ENCODE measurements around the gene MFAP3L. TPM values are rescaled to one million over a fixed set of nuclear protein-coding genes. Genes with fewer than 3 reads are reported as not detected.

Gene MFAP3L
- total RNA-seq, 6 experiments from 2014 or later: 0.94 to 6.4 (median 2.1) TPM

GRCh38 chr4:169976951-169977350 is 49.2 kb downstream of the MFAP3L start:
- Mint-ChIP-seq H3K27me3 (ENCODE audit: insufficient read depth) (peaks cover 2% of the 10 kb centered on the region; the same call in 1 of the 2 replicates), H3K4me1 (ENCODE audit: low read depth) (peaks cover 39% of the 10 kb centered on the region), H3K27ac (no peak overlapping the region), H3K4me3 (no peak overlapping the region), H3K9me3 (no peaks in the 10 kb centered on the region), H3K36me3 (ENCODE audit: low read depth) (peaks cover 5% of the 10 kb centered on the region; the same call in 1 of the 2 replicates)
- no peak for DNase-seq
- TF ChIP-seq CTCF (IDR thresholded peaks at IDR 0.05): no peak

- H3K27ac Mint-ChIP-seq: peak overlapping the region; percentile 72
- no peak for DNase-seq
- peak overlapping the region; percentile 64 for H3K4me3 Mint-ChIP-seq
- H3K4me1 Mint-ChIP-seq (ENCODE audit: low read depth): peaks cover 47% of the 10 kb centered on the region
- H3K36me3 Mint-ChIP-seq (ENCODE audit: low read depth): peaks cover 5% of the 10 kb centered on the region; the same call in 1 of the 2 replicates
- H3K27me3 Mint-ChIP-seq (ENCODE audit: insufficient read depth): peaks cover 2% of the 10 kb centered on the region; the same call in 1 of the 2 replicates
- TF ChIP-seq CTCF (IDR thresholded peaks at IDR 0.05): no peak
- no peaks in the 10 kb centered on the region for H3K9me3 Mint-ChIP-seq
These were observed 50.1 kb downstream of the MFAP3L start for GRCh38 chr4:169975838-169976796.

- Mint-ChIP-seq H3K9me3 (no peaks in the 10 kb centered on the region), H3K27ac (peak overlapping the region; percentile 72), H3K4me3 (peak overlapping the region; percentile 64), H3K4me1 (ENCODE audit: low read depth) (peaks cover 56% of the 10 kb centered on the region), H3K36me3 (ENCODE audit: low read depth) (peaks cover 5% of the 10 kb centered on the region; the same call in 1 of the 2 replicates), H3K27me3 (ENCODE audit: insufficient read depth) (no peaks in the 10 kb centered on the region; the same call in 1 of the 2 replicates)
- TF ChIP-seq CTCF (IDR thresholded peaks at IDR 0.05): no peak
- DNase-seq: peak; percentile 64
These were observed 50.9 kb downstream of the MFAP3L start for GRCh38 chr4:169975131-169975837.

GRCh38 chr4:169971456-169972015 is 54.7 kb downstream of the MFAP3L start:
- Mint-ChIP-seq H3K27me3 (ENCODE audit: insufficient read depth) (no peaks in the 10 kb centered on the region; the same call in 1 of the 2 replicates), H3K4me1 (ENCODE audit: low read depth) (peaks cover 71% of the 10 kb centered on the region), H3K36me3 (ENCODE audit: low read depth) (peaks cover 5% of the 10 kb centered on the region; the same call in 1 of the 2 replicates), H3K27ac (no peak overlapping the region), H3K9me3 (no peaks in the 10 kb centered on the region), H3K4me3 (peak overlapping the region; percentile 29; the same call in 1 of the 2 replicates)
- no peak for DNase-seq
- TF ChIP-seq CTCF (IDR thresholded peaks at IDR 0.05): no peak

- peaks cover 50% of the 10 kb centered on the region for H3K4me1 Mint-ChIP-seq (ENCODE audit: low read depth)
- H3K4me3 Mint-ChIP-seq: peak overlapping the region; percentile 33
- peaks cover 2% of the 10 kb centered on the region; the same call in 1 of the 2 replicates for H3K36me3 Mint-ChIP-seq (ENCODE audit: low read depth)
- DNase-seq: peak; percentile 91
- H3K27me3 Mint-ChIP-seq (ENCODE audit: insufficient read depth): peaks cover 1% of the 10 kb centered on the region; the same call in 1 of the 2 replicates
- H3K9me3 Mint-ChIP-seq: no peaks in the 10 kb centered on the region
- peak overlapping the region; percentile 53 for H3K27ac Mint-ChIP-seq
- no peak for TF ChIP-seq CTCF (IDR thresholded peaks at IDR 0.05)
These were observed 57.2 kb downstream of the MFAP3L start for GRCh38 chr4:169968999-169969398.
